Right forelimb (tissue), 1 donor: ENCODE results near the gene PPP1R9A.

Experiments used
- DNase-seq: peaks from one replicate; pipeline ENCODE4 v3.0.0-alpha.2; 2018

Gene PPP1R9A

GRCh38 chr7:95045236-95045923 lies 138.0 kb downstream of the PPP1R9A start:
- DNase-seq: no peak

- DNase-seq: no peak
These were observed 139.3 kb downstream of the PPP1R9A start for GRCh38 chr7:95046494-95047240.

- DNase-seq: no peak
These were observed 139.9 kb downstream of the PPP1R9A start for GRCh38 chr7:95047291-95047690.

GRCh38 chr7:95052566-95053094 lies 145.2 kb downstream of the PPP1R9A start:
- no peak for DNase-seq

GRCh38 chr7:95054386-95054785 lies 147.0 kb downstream of the PPP1R9A start:
- DNase-seq: no peak

- DNase-seq: no peak
These were observed 147.9 kb downstream of the PPP1R9A start for GRCh38 chr7:95055295-95055694.

GRCh38 chr7:95056107-95056739 lies 148.8 kb downstream of the PPP1R9A start:
- no peak for DNase-seq

GRCh38 chr7:95056901-95057300 lies 149.5 kb downstream of the PPP1R9A start:
- no peak for DNase-seq

- peak; percentile 47 for DNase-seq
These were observed 152.5 kb downstream of the PPP1R9A start for GRCh38 chr7:95059842-95060313.

- DNase-seq: no peak
These were observed 155.5 kb downstream of the PPP1R9A start for GRCh38 chr7:95062901-95063300.

- no peak for DNase-seq
These were observed 159.5 kb downstream of the PPP1R9A start for GRCh38 chr7:95066737-95067530.

GRCh38 chr7:95088536-95089215 lies 181.3 kb downstream of the PPP1R9A start:
- DNase-seq: no peak

- no peak for DNase-seq
These were observed 182.3 kb downstream of the PPP1R9A start for GRCh38 chr7:95089414-95090315.

GRCh38 chr7:95092324-95092723 lies 184.9 kb downstream of the PPP1R9A start:
- no peak for DNase-seq

GRCh38 chr7:95095259-95095965 lies 188.0 kb downstream of the PPP1R9A start:
- DNase-seq: no peak

- DNase-seq: no peak
These were observed 188.7 kb downstream of the PPP1R9A start for GRCh38 chr7:95095966-95096540.

GRCh38 chr7:95097291-95097690 lies 189.9 kb downstream of the PPP1R9A start:
- no peak for DNase-seq

GRCh38 chr7:95097851-95098250 lies 190.5 kb downstream of the PPP1R9A start:
- no peak for DNase-seq

- no peak for DNase-seq
These were observed 191.7 kb downstream of the PPP1R9A start for GRCh38 chr7:95099106-95099505.

GRCh38 chr7:95101422-95101821 lies 194.0 kb downstream of the PPP1R9A start:
- DNase-seq: no peak
